HS-27A (cell line): Measurements from ENCODE around the gene FRMD4A.
"Not testable (repeated sequence)": the region's sequence is repeated elsewhere in the genome, so short reads cannot be mapped to it uniquely, and the experiment has no call there.

Experiments used
- DNase-seq: peaks from one replicate; pipeline ENCODE4 v3.0.0-alpha.2; 2012; ENCODE audit warnings: low read depth, missing footprints

The FRMD4A gene

DNA sequence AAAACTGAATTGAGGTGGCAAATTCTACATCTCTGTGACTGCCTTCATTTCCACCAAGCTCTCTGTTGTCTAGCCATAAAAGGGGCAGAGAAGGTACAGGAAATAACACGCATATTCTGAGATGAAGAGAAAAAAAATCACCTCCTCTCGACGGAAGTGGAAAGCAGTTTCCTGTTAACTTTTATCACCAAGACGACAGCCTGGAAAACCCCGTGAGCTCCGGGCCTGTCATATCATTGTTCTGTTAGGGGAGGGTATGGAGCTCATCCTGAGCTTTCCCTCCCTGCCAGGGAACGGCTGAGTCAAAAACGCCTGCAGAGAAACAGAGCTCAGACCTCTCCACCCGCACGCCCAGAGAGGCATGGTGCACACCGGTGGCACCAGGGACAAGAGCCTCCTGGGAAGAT is 543.7 kb downstream of the FRMD4A start:
- DNase-seq = no peak

DNA sequence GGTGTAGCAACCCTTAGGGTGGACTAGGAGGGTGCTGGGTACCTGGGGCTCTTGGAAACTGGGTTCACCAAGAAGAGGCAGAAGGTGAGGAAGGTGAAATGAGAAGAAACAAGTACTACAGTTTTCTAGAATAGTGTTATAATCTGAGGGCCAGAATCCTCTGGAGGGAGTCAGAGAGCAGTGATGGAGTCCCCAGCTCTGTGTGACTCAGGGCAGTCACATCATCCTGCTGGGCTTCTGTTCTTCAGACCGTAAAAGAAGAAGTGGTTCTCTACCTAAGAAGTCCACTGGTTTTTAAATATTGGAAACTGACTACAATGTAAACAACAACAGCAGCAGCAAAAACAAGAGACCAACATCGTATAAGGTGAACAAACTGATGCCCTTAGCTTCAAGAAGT is 546.7 kb downstream of the FRMD4A start:
- no peak for DNase-seq

DNA sequence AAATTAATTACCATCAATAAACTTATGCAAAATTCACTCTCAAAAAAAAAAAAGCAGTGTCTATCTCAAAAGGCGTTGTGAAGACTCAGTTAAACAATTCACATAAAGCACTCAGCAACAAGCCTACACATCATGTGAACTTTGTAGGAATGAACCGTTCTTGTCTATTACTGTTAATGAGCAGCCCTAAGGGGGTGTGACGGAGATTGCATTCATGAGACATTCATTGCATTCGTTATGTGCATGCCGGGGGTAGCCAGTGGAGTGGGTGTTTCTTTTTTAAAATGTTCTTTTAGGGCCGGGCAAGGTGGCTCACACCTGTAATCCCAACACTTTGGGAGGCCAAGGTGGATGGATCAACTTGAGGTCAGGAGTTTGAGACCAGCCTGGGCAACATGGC is 551.0 kb downstream of the FRMD4A start:
- DNase-seq = no peak

DNA sequence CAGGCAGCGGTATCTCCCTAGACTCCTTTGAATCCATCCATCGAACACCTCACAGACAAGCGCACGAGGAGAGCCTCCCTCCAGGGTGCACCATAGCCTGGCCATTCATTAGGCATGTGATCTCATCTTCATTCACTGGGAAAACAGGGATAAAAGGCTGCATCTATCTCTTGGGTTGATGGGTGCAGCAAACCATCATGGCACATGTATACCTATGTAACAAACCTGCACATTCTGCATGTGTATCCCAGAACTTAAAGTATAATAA is 552.1 kb downstream of the FRMD4A start:
- not testable (repeated sequence) for DNase-seq

DNA sequence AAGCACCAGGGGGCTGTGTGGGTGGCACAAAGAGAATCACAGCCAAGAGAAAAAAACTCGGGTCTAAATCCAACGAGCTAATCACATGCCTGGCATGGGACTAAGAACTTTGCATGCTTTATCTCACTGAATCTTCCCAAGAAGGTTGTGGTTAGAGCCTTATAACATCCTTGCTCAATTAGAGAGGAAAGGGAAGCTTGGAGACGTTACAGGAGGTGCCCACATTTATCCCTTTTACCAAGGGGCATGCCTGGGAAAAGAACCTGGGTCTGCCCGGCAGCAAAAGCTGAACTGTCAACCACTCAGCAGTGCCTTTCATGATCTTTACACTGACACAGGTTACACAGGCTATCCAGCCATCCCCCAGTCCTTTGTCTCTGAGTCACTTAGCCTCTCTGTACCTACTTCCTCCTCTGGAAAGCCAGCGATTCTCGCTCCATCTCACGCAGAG is 553.8 kb downstream of the FRMD4A start:
- DNase-seq = no peak

DNA sequence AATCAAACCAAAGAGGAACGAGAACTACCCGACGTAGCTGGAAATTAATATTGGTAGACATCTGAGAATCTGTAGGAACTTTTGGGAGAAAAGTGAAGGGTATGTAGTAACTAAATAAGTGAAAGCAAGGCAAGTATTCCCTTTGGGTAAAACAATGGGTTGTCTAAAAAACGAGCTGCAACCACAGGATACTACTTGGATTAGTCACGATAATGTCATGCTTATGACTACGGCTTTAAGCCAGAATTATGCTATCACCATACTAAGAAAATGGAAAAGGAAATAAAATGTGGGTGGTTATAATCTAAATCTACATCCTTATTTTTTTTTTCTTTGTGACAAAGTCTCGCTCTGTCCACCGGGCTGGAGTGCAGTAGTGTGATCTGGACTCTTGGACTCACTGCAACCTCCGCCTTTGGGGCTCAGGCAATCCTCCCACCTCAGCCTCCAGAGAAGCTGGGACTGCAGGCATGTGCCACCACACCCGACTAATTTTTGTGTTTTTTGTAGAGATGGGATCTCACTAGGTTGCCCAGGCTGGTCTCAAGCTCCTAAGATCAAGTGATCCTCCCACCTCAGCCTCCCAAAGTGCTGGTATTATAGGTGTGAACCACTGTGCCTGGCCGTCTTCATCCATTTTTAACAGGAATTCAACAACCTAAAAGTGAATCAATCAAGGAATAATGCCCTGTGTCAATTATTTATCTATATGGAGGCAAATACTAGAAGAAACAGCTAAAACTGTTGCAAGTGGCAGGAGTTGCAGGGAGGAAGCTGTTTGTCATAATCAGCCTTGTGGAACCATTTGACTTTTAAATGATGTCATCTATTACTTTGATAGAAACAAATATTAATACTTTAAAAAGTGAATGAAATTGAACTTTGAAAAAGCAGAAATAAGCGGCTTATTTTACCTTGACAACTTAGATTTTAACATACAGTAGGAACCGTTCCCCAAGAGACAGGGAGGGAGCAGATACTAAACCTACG is 554.6 kb downstream of the FRMD4A start:
- no peak for DNase-seq

DNA sequence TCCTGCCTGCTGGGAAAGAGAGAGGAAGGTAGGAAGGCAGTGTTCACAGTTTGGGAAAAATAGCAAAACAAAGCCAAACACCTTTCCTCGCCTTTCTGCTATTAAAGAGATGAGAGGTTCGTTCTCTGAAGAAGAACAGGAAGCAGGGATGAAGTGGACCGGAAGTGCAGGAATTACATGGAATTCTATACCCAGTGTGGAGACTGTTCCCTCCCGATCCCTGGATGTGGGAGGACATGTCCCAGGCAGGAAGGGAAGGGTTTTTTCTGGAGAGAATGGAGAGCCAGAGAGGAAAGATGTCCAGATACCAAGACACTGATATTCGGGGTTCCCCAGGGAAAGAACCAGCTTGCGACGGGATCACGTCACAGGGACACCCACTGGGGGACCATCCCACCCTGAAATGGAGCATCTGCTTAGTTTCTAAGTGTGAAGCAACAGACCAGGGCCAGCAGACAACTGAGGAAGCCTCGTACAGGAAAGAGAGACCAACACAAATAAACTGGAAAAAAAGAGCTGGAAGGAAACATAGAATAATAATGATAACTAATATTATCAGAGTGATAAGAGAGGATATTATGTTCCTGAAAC is 556.3 kb downstream of the FRMD4A start:
- no peak for DNase-seq

DNA sequence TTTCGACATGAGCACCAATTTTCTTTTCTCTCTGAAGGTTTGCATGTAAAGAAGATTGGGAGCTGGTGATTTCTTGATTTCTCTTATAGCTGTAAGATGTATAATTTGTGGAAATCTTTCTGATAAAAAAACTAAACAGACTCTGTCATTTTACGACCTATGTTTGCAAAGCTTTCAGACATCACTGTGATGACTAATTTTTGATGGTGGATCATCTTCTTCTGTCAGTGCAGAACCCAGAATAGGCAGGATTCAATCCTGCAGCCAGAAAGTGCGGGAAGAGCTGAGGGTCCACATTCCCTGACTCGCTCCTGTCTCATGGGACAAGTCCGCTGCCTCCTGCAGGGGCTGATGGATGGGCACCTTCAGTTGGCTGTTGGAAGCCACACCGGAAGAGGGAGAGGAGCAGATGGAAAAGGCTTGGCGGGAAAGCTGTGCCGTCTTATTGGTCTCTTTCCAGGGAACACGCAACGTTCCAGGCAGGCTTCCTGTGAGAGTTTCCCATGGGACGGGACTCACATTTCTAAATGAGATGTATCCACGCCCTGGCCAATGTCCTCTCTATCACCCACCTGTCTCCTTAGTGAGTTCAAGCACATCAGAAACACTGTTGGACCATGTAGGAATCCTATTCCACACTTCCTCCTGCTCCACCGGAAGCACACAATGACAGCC is 557.1 kb downstream of the FRMD4A start:
- DNase-seq = no peak

DNA sequence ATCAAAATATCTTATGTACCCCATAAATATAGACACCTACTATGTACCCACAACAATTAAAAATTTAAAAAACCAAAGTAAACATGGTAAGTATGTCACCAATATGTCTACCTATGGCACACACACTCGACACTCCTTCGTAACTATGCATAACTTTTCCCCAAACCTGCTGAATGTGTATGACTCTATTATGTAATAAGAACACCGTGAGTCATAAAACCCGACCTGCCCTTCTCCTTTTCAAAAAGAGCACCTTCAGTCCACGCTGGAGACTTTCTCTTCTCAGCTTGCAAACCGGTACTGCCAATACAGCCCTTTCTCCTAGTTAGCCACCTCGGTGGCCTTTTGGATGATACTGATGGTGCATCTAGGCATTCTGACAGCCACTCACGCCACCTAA is 557.7 kb downstream of the FRMD4A start:
- no peak for DNase-seq

DNA sequence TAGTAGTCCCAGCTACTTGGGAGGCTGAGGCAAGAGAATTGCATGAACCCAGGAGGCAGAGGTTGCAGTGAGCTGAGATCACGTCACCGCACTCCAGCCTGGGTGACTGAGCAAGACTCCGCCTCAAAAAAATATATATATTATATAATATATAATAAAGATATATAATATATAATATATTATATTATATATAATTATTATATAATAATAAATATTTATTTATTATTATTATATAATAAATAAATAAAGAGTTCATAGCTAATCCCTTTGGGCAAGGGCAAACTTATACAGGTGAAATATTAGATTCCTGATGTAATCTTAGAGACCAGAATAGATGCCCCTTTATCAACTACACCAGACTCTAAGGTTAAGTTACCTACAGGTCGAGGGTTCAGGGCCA is 558.7 kb downstream of the FRMD4A start:
- DNase-seq = no peak

DNA sequence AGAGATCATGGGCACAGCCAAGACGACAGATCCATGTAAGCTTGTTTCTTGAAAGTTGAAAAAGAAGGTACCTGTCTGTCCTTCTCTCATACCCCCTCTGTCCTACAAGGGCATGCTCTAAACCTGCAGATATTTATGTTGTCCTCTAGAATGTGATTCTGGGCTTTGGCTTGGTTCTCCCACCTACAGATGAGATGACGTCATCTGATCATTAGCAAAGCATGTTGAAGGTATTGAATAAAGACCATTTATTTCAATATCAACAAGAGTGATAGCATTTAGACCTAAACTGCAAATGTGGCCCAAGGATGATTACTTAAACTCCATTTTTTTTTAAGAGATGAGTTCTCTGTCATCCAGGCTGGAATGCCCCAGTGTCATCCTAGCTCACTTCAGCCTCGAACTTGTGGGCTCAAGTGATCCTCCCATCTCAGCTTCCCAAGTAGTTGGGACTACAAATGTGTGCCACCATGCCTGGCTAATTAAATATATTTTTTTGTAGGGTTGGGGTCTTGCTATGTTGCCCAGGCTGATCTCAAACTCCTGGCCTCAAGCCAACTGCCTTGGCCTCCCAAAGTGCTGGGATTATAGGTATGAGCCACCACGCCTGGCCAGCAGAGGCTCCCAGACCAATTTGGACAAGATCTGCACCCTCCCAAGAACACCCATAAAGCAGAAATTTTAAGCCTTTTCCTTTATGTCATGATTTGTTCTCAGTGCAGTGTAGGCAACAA is 559.8 kb downstream of the FRMD4A start:
- no peak for DNase-seq

DNA sequence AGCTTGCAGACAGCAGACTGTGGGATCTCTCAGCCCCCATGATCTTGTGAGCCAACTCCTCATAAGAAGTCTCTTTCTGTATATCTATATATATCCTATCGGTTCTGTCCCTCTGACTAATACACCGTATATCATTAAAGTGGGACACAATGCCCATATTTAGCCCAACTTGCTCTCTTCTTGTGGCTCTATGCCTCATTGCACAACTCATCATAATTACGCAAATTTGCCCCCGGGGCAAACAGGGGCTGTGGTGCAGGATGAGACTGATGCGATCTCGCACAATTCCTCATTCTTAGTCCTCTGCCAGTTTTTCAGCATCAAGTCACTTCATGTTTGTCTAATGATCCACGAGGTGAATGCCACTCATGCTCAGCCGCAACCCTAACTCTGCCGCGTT is 560.8 kb downstream of the FRMD4A start:
- no peak for DNase-seq

DNA sequence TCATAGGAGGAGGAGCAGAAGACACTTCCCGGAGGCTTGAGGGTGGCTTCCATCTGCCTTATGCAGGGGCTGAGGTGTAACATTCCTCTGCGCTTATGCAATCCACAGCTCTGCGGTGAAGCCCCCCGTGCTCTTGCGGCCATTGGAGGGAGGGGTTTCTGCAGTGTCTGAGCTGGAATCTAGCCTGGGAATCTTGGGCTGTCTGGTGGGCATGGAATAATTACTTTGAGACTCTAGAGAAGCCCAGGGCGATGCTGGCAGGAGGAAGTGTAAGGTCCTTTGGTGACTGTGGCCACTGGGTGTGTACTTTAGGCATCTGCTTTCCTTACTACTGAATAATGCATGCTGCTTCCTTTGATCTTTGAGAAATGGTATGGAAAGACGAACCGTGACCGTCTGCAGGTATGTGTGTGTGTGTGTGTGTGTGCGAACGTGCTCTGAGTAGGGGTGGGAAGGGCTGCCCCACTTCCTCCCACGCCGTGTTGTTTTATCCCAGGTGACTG is 563.0 kb downstream of the FRMD4A start:
- DNase-seq = no peak

DNA sequence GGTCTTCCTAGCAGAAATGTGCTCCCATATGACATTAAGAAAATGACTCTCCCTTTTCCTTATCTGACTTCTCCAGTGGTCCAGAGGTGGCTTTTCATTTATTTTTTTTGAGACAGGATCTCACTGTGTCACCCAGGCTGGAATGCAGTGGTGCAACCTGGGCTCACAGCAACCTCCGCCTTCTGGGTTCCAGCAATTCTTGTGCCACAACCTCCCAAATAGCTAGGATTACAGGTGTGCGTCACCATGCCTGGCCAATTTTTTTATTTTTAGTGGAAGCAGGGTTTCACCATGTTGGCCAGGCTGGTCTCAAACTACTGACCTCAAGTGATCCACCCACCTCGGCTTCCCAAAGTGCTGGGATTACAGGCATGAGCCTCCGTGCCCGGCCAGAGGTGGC is 563.6 kb downstream of the FRMD4A start:
- DNase-seq = not testable (repeated sequence)

DNA sequence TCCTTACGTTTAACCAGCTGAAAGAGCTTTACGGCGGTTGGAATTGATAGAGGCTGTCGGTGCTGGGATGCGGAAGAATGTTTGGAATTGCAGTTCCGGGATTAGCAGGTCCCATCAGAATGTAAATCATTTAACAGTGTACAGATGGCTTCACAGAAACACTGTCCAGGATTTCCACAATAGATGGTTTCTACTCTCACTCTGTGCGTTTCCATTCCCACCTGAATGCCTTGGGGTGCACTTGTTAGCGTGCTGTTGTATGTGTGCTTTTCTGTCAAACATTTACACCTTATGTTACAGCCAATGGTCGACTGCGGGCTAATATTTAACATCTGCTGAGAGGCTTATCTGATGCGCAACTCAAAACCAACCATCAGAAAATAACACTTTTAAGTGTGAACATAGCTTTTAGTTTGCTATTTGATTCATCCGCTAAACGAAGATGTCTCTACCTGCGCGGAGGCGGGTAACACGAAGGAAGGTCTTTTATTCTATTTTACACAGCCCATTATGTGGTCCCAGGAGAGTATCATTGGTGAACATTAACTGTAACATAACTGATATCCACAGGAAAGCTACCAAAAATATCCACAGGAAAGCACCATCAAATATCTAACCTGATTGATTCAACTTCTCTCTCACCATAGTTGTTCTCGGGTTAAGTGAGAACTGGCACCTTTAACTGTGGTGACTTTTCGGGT is 564.9 kb downstream of the FRMD4A start:
- DNase-seq = no peak

DNA sequence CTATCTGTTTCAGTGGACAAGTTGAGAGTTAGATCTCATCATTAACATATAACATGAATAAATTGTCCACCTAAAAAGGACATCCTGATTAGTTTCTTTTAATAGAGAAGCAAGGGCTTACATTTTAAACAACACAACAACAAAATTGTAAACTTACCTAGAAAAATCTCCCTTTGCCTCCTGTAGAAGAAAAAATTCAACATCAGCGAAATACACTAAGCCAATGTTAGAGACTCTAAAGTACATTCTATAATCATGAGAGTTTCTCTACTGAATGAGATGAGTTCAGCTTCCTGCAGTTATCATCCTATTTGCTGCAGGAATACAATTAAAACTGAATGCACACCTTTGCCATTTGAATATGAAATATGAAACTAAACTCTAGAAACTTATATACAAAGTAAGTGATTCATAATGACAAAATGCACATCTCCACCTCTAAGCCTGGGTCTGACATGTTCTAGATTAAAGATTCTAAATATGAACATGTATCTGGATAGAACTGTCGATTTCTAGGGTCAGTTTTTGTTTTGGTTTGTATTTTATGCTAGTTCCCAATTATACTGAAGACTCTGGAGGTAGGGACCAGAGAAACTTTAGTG is 569.1 kb downstream of the FRMD4A start:
- DNase-seq = no peak

DNA sequence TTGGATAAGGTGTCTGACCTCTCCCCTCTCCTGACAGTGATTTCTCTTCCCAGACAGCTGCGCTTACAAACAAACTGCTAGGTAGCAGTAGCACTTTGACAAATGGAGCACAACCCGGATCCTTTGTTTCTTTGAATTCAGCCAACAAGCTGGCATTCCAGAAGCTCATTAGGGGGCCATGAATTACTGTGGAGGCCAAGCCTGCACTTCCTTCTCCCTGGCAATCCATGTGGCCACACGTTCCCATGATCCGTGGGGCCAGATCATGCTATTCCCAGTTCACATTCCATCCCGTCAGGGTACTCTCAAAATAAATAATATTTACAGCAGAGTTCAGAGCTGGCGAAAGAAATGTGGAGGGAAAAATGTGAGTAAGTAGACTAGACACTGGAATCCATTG is 571.6 kb downstream of the FRMD4A start:
- DNase-seq = no peak

DNA sequence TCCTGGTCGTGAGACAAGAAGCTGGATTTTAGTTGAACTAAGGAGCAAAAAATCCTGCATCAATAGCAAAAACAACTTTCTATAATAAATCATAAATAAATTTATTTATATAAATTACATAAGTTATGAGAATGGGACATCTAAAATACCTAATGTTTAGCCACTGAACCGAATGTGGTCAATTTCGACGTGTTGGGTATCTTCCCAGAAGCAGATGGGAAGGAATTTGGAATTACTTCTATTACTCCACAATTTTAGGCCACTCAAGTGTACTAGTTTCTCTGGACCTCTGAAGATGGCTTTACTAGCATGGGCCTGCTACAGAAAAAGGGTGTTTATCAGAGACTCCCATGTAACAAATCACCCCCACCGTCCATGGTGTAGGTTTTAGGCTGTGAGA is 572.0 kb downstream of the FRMD4A start:
- DNase-seq = no peak

DNA sequence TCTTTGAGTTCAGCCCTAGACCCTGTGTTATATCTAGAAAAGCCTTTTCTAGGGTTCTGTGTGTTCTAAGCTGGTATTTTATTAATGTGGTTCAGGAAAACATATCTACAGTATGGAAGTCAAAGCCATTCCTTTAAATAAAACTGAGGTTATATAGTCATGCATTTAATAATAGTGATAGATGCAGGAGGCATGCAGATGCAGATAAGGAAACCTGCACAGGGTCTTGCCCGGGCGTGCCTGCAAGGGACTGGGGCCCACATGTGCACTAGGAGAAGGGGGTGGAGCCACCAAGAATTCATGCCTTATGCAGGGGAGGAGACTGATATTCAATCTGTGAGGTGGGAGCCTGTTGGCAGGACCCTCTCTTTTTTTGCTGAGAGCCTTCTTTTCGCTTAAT is 572.4 kb downstream of the FRMD4A start:
- no peak for DNase-seq

DNA sequence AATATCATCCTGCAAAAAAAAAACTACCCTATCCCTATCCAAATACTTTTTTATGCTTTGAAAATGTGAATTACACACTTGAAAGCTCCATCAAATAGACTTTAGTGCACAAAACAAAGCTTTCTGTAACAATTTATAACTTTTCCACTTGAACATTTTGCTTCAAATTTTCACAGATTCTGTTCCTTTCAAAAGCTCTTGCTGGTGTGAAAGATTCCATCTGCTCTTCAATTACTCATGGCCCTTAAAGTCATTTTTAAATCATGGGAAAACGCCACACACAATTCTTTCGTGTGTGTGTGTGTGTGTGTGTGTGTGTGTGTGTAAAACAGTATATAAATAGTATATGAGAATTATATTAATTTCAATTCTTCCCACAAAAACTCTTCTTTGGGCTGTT is 576.4 kb downstream of the FRMD4A start:
- DNase-seq = no peak

DNA sequence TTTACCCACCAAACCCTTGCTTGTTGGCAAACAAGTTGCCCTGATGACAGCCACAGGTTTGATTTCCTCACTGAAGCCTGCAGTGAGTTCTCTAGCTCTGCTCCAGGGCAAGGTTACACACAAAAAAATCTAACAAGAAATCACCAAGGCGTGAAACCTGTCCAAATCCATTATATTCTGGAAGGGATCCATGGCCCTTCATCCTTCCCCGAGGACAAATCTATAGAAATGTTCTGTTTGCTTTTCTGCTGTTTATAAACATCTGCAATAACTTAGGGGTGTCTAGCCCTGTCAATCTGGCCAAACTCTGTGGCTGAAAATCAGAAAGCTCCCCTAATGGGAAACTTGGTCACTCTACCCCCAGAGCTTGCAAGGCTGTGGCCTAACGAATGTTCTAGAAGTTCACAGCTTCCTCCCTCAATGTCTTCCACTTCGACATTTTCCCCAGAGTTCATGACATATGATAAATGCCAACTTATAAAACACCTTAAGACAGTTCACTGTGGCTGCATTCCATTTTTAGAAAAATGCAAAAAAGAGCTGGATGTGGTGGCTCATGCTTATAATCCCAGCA is 579.4 kb downstream of the FRMD4A start:
- no peak for DNase-seq
